HepG2 (cell line): ENCODE results near the gene TAS2R1.

ENCODE experiments used
- ESRRA ChIP-seq: sonication (generic); formaldehyde crosslinking; IDR thresholded peaks from 2 replicates; pipeline ENCODE4 v1.5.1; 2020; ENCODE audit warnings: mild to moderate bottlenecking, low read depth, missing genetic modification reagents
- MAFG ChIP-seq: sonication (generic); formaldehyde crosslinking; IDR thresholded peaks from 2 replicates; pipeline ENCODE4 v1.5.1; 2020; ENCODE audit warnings: mild to moderate bottlenecking, missing genetic modification reagents
- RFX5 ChIP-seq: IDR thresholded peaks from 2 replicates; pipeline ENCODE4 v1.6.1; 2011; ENCODE audit warnings: low read depth, low read length, improper control_type of control experiment
- SMC3 ChIP-seq: IDR thresholded peaks from 2 replicates; pipeline ENCODE4 v1.6.1; 2011; ENCODE audit warnings: low read length, improper control_type of control experiment
- SOX5 ChIP-seq: IDR thresholded peaks from 2 replicates; pipeline ENCODE4 v1.6.1; 2016; ENCODE audit warnings: borderline replicate concordance
- UBTF ChIP-seq: sonication (generic); formaldehyde crosslinking; IDR thresholded peaks from 2 replicates; pipeline ENCODE4 v1.4.0; 2020; ENCODE audit warnings: mild to moderate bottlenecking, missing genetic modification reagents
- ZNF335 ChIP-seq: sonication (generic); formaldehyde crosslinking; IDR thresholded peaks from 2 replicates; pipeline ENCODE4 v1.4.0; 2020; ENCODE audit warnings: missing genetic modification reagents
- ZNF660 ChIP-seq: sonication (generic); formaldehyde crosslinking; IDR thresholded peaks from 2 replicates; pipeline ENCODE4 v1.5.1; 2020; ENCODE audit warnings: mild to moderate bottlenecking, low read depth, missing genetic modification reagents, borderline replicate concordance
- TF ChIP-seq, protein P1 (sequence below): sonication (generic); formaldehyde crosslinking; IDR thresholded peaks from 2 replicates; pipeline ENCODE4 v1.5.0; 2020; ENCODE audit warnings: mild to moderate bottlenecking, missing genetic modification reagents, moderate library complexity
- TF ChIP-seq, protein P2 (sequence below): sonication (generic); formaldehyde crosslinking; IDR thresholded peaks from 2 replicates; pipeline ENCODE4 v1.4.0; 2020; ENCODE audit warnings: missing genetic modification reagents, borderline replicate concordance

- TF ChIP-seq SMC3 (no peak), ZNF660 (CRISPR knock-in tag) (no peak), SOX5 (no peak), RFX5 (no peak), MAFG (CRISPR knock-in tag) (no peak), ZNF335 (CRISPR knock-in tag) (no peak), ESRRA (CRISPR knock-in tag) (no peak), UBTF (no peak)
- TF ChIP-seq, protein P1, sequence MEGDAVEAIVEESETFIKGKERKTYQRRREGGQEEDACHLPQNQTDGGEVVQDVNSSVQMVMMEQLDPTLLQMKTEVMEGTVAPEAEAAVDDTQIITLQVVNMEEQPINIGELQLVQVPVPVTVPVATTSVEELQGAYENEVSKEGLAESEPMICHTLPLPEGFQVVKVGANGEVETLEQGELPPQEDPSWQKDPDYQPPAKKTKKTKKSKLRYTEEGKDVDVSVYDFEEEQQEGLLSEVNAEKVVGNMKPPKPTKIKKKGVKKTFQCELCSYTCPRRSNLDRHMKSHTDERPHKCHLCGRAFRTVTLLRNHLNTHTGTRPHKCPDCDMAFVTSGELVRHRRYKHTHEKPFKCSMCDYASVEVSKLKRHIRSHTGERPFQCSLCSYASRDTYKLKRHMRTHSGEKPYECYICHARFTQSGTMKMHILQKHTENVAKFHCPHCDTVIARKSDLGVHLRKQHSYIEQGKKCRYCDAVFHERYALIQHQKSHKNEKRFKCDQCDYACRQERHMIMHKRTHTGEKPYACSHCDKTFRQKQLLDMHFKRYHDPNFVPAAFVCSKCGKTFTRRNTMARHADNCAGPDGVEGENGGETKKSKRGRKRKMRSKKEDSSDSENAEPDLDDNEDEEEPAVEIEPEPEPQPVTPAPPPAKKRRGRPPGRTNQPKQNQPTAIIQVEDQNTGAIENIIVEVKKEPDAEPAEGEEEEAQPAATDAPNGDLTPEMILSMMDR (CRISPR knock-in tag): no peak
- TF ChIP-seq, protein P2, sequence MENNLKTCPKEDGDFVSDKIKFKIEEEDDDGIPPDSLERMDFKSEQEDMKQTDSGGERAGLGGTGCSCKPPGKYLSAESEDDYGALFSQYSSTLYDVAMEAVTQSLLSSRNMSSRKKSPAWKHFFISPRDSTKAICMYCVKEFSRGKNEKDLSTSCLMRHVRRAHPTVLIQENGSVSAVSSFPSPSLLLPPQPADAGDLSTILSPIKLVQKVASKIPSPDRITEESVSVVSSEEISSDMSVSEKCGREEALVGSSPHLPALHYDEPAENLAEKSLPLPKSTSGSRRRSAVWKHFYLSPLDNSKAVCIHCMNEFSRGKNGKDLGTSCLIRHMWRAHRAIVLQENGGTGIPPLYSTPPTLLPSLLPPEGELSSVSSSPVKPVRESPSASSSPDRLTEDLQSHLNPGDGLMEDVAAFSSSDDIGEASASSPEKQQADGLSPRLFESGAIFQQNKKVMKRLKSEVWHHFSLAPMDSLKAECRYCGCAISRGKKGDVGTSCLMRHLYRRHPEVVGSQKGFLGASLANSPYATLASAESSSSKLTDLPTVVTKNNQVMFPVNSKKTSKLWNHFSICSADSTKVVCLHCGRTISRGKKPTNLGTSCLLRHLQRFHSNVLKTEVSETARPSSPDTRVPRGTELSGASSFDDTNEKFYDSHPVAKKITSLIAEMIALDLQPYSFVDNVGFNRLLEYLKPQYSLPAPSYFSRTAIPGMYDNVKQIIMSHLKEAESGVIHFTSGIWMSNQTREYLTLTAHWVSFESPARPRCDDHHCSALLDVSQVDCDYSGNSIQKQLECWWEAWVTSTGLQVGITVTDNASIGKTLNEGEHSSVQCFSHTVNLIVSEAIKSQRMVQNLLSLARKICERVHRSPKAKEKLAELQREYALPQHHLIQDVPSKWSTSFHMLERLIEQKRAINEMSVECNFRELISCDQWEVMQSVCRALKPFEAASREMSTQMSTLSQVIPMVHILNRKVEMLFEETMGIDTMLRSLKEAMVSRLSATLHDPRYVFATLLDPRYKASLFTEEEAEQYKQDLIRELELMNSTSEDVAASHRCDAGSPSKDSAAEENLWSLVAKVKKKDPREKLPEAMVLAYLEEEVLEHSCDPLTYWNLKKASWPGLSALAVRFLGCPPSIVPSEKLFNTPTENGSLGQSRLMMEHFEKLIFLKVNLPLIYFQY (CRISPR knock-in tag): no peak
Observed at GRCh38 chr5:9589049-9589835, 40.9 kb downstream of the TAS2R1 start.
